Activated naive CD8-positive, alpha-beta T cell treated with anti-CD3 and anti-CD28 coated beads, Interleukin-2, amount 10 ng/mL, durations not matched to agents 7 days and 5 days (primary cell): ENCODE results near the gene SATB1. TPM values are rescaled to one million over a fixed set of nuclear protein-coding genes. Genes with fewer than 3 reads are reported as not detected.

Experiments
- ATAC-seq: fragments of 150-1000 bp; cut with Tn5 transposase; one replicate; pipeline ENCODE4 v1.10.0; 2021; ENCODE audit warnings: low read depth, moderate library complexity
- POLR2A ChIA-PET: fragments of 350-600 bp; sonication (Branson Sonifier 250); formaldehyde crosslinking; loops from one replicate; lab custom pipeline; 2021; ENCODE audit warnings: antibody characterized with exemption; lab: Charles Lee
- DNase-seq: peaks from one replicate; pipeline ENCODE4 v3.0.0; 2021
- H3K27ac Mint-ChIP-seq: one replicate; pipeline ENCODE4 v1.8.0; 2022; ENCODE audit warnings: mild to moderate bottlenecking, mixed read lengths
- H3K27me3 Mint-ChIP-seq: one replicate; pipeline ENCODE4 v1.8.0; 2022; ENCODE audit warnings: mild to moderate bottlenecking, moderate library complexity, mixed read lengths
- H3K36me3 Mint-ChIP-seq: one replicate; pipeline ENCODE4 v1.8.0; 2021; ENCODE audit warnings: mild to moderate bottlenecking, mixed read lengths
- H3K4me1 Mint-ChIP-seq: one replicate; pipeline ENCODE4 v1.8.0; 2021; ENCODE audit warnings: mixed read lengths
- H3K4me3 Mint-ChIP-seq: one replicate; pipeline ENCODE4 v1.8.0; 2022; ENCODE audit warnings: mild to moderate bottlenecking, moderate library complexity, mixed read lengths
- H3K9me3 Mint-ChIP-seq: one replicate; pipeline ENCODE4 v1.8.0; 2021; ENCODE audit warnings: mixed read lengths
- total RNA-seq, 2 experiments: library from RNA; stranded (reverse); gene quantifications; one replicate each; pipeline ENCODE4 v1.2.3, GENCODE V29; 2021

Gene SATB1
- total RNA-seq, 2 experiments from 2014 or later: 281 to 288 TPM

- DNase-seq (no peak), ATAC-seq (peak; percentile 45)
- POLR2A ChIA-PET: interaction anchor here (0.5 to 3.2 kb wide), 2 partner anchors 21 to 23 kb away, joined by 3 to 8 read pairs; no protein-coding TSS in a partner anchor
- Mint-ChIP-seq H3K27ac (peak overlapping the region; percentile 74), H3K4me1 (peaks cover 78% of the 10 kb centered on the region), H3K4me3 (peak overlapping the region; percentile 69), H3K36me3 (peaks cover 65% of the 10 kb centered on the region), H3K27me3 (no peaks in the 10 kb centered on the region), H3K9me3 (no peaks in the 10 kb centered on the region)
Measured at GRCh38 chr3:18410205-18410604, 14.9 kb downstream of the SATB1 start.

- Mint-ChIP-seq H3K36me3 (peaks cover 63% of the 10 kb centered on the region), H3K27me3 (no peaks in the 10 kb centered on the region), H3K4me1 (peaks cover 74% of the 10 kb centered on the region), H3K9me3 (no peaks in the 10 kb centered on the region), H3K4me3 (peak overlapping the region; percentile 69), H3K27ac (peak overlapping the region; percentile 9)
- ATAC-seq (no peak), DNase-seq (no peak)
- POLR2A ChIA-PET: interaction anchor here (3.2 kb wide), 1 partner anchor 24 kb away, joined by 8 read pairs; no protein-coding TSS in a partner anchor
Measured at GRCh38 chr3:18409266-18409665, 15.9 kb downstream of the SATB1 start.

GRCh38 chr3:18405141-18405540 lies 20.0 kb downstream of the SATB1 start:
- Mint-ChIP-seq H3K4me1 (peaks cover 84% of the 10 kb centered on the region), H3K27ac (peak overlapping the region; percentile 73), H3K4me3 (peak overlapping the region; percentile 69), H3K36me3 (peaks cover 73% of the 10 kb centered on the region), H3K9me3 (no peaks in the 10 kb centered on the region), H3K27me3 (no peaks in the 10 kb centered on the region)
- POLR2A ChIA-PET: interaction anchor here (0.8 to 2.6 kb wide), 3 partner anchors 8 to 39 kb away, joined by 3 to 9 read pairs (median 4); no protein-coding TSS in a partner anchor
- DNase-seq (no peak), ATAC-seq (no peak)

GRCh38 chr3:18403061-18403460 lies 22.1 kb downstream of the SATB1 start:
- Mint-ChIP-seq H3K27me3 (no peaks in the 10 kb centered on the region), H3K36me3 (peaks cover 74% of the 10 kb centered on the region), H3K27ac (peak overlapping the region; percentile 74), H3K9me3 (no peaks in the 10 kb centered on the region), H3K4me3 (peak overlapping the region; percentile 77), H3K4me1 (peaks cover 80% of the 10 kb centered on the region)
- DNase-seq (no peak), ATAC-seq (no peak)
- POLR2A ChIA-PET: interaction anchor here (1.7 to 2.7 kb wide), 3 partner anchors 14 to 42 kb away, joined by 7 to 10 read pairs (median 9); no protein-coding TSS in a partner anchor

GRCh38 chr3:18402239-18402799 lies 22.8 kb downstream of the SATB1 start:
- Mint-ChIP-seq H3K27me3 (no peaks in the 10 kb centered on the region), H3K4me1 (peaks cover 79% of the 10 kb centered on the region), H3K4me3 (peak overlapping the region; percentile 77), H3K27ac (peak overlapping the region; percentile 74), H3K36me3 (peaks cover 73% of the 10 kb centered on the region), H3K9me3 (no peaks in the 10 kb centered on the region)
- peak; percentile 49 for ATAC-seq
- DNase-seq: no peak
- POLR2A ChIA-PET: interaction anchor here (0.9 to 2.7 kb wide), 4 partner anchors 15 to 42 kb away, joined by 4 to 10 read pairs (median 8); partner anchors contain the start of gene SATB1

GRCh38 chr3:18401300-18401961 lies 23.7 kb downstream of the SATB1 start:
- Mint-ChIP-seq H3K36me3 (peaks cover 74% of the 10 kb centered on the region), H3K4me3 (peak overlapping the region; percentile 77), H3K4me1 (peaks cover 80% of the 10 kb centered on the region), H3K9me3 (no peaks in the 10 kb centered on the region), H3K27ac (peak overlapping the region; percentile 74), H3K27me3 (no peaks in the 10 kb centered on the region)
- ATAC-seq (peak; percentile 28), DNase-seq (no peak)
- POLR2A ChIA-PET: interaction anchor here (0.8 to 2.7 kb wide), 6 partner anchors 16 to 43 kb away, joined by 3 to 10 read pairs (median 6); partner anchors contain the start of gene SATB1

GRCh38 chr3:18398448-18398847 lies 26.7 kb downstream of the SATB1 start:
- Mint-ChIP-seq H3K27ac (no peak overlapping the region), H3K9me3 (no peaks in the 10 kb centered on the region), H3K27me3 (no peaks in the 10 kb centered on the region), H3K4me1 (peaks cover 77% of the 10 kb centered on the region), H3K36me3 (peaks cover 75% of the 10 kb centered on the region), H3K4me3 (no peak overlapping the region)
- DNase-seq (no peak), ATAC-seq (no peak)
- POLR2A ChIA-PET: interaction anchor here (1.1 kb wide), 1 partner anchor 13 kb away, joined by 3 read pairs; no protein-coding TSS in a partner anchor

- POLR2A ChIA-PET: interaction anchor here (1.2 kb wide), 1 partner anchor 9 kb away, joined by 4 read pairs; no protein-coding TSS in a partner anchor
- Mint-ChIP-seq H3K9me3 (no peaks in the 10 kb centered on the region), H3K36me3 (peaks cover 78% of the 10 kb centered on the region), H3K4me1 (peaks cover 75% of the 10 kb centered on the region), H3K27ac (no peak overlapping the region), H3K4me3 (no peak overlapping the region), H3K27me3 (no peaks in the 10 kb centered on the region)
- ATAC-seq: no peak
- no peak for DNase-seq
Measured at GRCh38 chr3:18396428-18396827, 28.7 kb downstream of the SATB1 start.

- POLR2A ChIA-PET: interaction anchor here (0.5 kb wide), 1 partner anchor 30 kb away, joined by 3 read pairs; no protein-coding TSS in a partner anchor
- Mint-ChIP-seq H3K27ac (peak overlapping the region; percentile 64), H3K4me1 (peaks cover 66% of the 10 kb centered on the region), H3K36me3 (peaks cover 68% of the 10 kb centered on the region), H3K27me3 (no peaks in the 10 kb centered on the region), H3K9me3 (no peaks in the 10 kb centered on the region), H3K4me3 (peak overlapping the region; percentile 51)
- DNase-seq (no peak), ATAC-seq (peak; percentile 38)
Measured at GRCh38 chr3:18394384-18394995, 30.6 kb downstream of the SATB1 start.

GRCh38 chr3:18393906-18394305 lies 31.2 kb downstream of the SATB1 start:
- Mint-ChIP-seq H3K27ac (peak overlapping the region; percentile 64), H3K9me3 (no peaks in the 10 kb centered on the region), H3K36me3 (peaks cover 64% of the 10 kb centered on the region), H3K4me1 (peaks cover 66% of the 10 kb centered on the region), H3K4me3 (peak overlapping the region; percentile 51), H3K27me3 (no peaks in the 10 kb centered on the region)
- DNase-seq (no peak), ATAC-seq (no peak)
- POLR2A ChIA-PET: interaction anchor here (0.5 kb wide), 1 partner anchor 31 kb away, joined by 3 read pairs; no protein-coding TSS in a partner anchor

GRCh38 chr3:18390024-18390660 lies 35.0 kb downstream of the SATB1 start:
- H3K27me3 Mint-ChIP-seq: no peaks in the 10 kb centered on the region
- no peaks in the 10 kb centered on the region for H3K9me3 Mint-ChIP-seq
- POLR2A ChIA-PET: interaction anchor here (0.6 to 1.8 kb wide), 3 partner anchors 28 to 323 kb away, joined by 3 to 5 read pairs (median 4); no protein-coding TSS in a partner anchor
- ATAC-seq (no peak), DNase-seq (no peak)
- H3K36me3 Mint-ChIP-seq: peaks cover 53% of the 10 kb centered on the region
- peak overlapping the region; percentile 18 for H3K27ac Mint-ChIP-seq
- no peak overlapping the region for H3K4me3 Mint-ChIP-seq
- peaks cover 64% of the 10 kb centered on the region for H3K4me1 Mint-ChIP-seq

- peak overlapping the region; percentile 30 for H3K4me3 Mint-ChIP-seq
- ATAC-seq (no peak), DNase-seq (no peak)
- no peaks in the 10 kb centered on the region for H3K27me3 Mint-ChIP-seq
- POLR2A ChIA-PET: interaction anchor here (0.6 to 1.8 kb wide), 4 partner anchors 9 to 39 kb away, joined by 3 to 8 read pairs (median 4); no protein-coding TSS in a partner anchor
- peaks cover 58% of the 10 kb centered on the region for H3K4me1 Mint-ChIP-seq
- no peaks in the 10 kb centered on the region for H3K9me3 Mint-ChIP-seq
- no peak overlapping the region for H3K27ac Mint-ChIP-seq
- H3K36me3 Mint-ChIP-seq: peaks cover 49% of the 10 kb centered on the region
Measured at GRCh38 chr3:18389108-18389733, 35.9 kb downstream of the SATB1 start.
